ENCODE data around the gene SCGB2B2.
"Not testable (repeated sequence)": the region's sequence is repeated elsewhere in the genome, so short reads cannot be mapped to it uniquely, and the experiment has no call there.

SCGB2B2 gene

DNA sequence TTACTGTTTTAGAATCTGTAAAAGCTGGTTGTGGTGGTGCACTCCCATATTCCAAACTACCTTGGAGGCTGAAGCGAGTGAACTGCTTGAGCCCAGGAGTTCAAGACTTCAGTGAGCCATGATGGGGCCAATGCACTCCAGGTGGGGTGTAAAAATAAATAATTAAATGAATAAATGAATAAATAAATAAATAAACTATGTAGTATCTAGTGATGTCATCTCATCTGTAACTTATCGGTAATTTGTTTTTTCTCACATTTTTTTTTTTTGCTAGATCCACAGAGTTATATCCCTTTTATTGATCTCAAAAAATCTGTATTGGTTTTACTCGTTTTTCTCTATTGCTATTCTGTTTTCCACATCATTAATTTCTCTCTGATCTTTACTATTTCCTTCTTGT is 5.0 kb downstream of the SCGB2B2 start:
- H3K36me3 ChIP-seq (ENCODE audit: control insufficient read depth, insufficient read depth, low read length) = no peaks in the 10 kb centered on the region
- H3K4me3 ChIP-seq (replicated peaks; ENCODE audit: low read depth, low read length) = no peak overlapping the region
- no peaks in the 10 kb centered on the region for H3K27me3 ChIP-seq (replicated peaks; ENCODE audit: control insufficient read depth, insufficient read depth, low read length)
- no peak for DNase-seq (ENCODE audit: extremely low read depth, insufficient read length)
- TF ChIP-seq, protein P1, sequence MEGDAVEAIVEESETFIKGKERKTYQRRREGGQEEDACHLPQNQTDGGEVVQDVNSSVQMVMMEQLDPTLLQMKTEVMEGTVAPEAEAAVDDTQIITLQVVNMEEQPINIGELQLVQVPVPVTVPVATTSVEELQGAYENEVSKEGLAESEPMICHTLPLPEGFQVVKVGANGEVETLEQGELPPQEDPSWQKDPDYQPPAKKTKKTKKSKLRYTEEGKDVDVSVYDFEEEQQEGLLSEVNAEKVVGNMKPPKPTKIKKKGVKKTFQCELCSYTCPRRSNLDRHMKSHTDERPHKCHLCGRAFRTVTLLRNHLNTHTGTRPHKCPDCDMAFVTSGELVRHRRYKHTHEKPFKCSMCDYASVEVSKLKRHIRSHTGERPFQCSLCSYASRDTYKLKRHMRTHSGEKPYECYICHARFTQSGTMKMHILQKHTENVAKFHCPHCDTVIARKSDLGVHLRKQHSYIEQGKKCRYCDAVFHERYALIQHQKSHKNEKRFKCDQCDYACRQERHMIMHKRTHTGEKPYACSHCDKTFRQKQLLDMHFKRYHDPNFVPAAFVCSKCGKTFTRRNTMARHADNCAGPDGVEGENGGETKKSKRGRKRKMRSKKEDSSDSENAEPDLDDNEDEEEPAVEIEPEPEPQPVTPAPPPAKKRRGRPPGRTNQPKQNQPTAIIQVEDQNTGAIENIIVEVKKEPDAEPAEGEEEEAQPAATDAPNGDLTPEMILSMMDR (IDR thresholded peaks at IDR 0.05; ENCODE audit: insufficient read depth, low read length, poor library complexity, severe bottlenecking) = no peak

DNA sequence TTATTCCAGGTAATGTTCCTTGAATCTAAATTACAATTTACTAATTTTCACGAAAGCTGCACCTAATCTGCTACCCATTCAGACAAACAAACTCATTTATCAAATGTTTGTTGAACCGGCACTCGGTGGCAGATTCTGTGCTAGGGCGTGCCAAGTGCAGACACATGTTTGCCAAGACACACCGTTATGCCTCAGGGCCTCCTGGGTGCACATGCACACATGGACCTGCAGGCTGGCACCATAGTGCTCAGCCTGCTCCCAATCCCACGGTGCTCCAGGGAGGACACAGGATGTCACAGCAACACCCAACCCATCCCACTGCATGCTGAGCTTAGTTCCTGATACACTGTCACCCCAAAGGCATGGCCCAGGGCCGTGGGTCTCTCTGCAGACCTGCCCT is 7.7 kb downstream of the SCGB2B2 start:
- H3K27me3 ChIP-seq (replicated peaks; ENCODE audit: control insufficient read depth, insufficient read depth, low read length) = no peaks in the 10 kb centered on the region
- no peak for DNase-seq (ENCODE audit: extremely low read depth, insufficient read length)
- H3K36me3 ChIP-seq (ENCODE audit: control insufficient read depth, insufficient read depth, low read length) = no peaks in the 10 kb centered on the region
- TF ChIP-seq, protein P1 (IDR thresholded peaks at IDR 0.05; ENCODE audit: insufficient read depth, low read length, poor library complexity, severe bottlenecking) = no peak
- no peak overlapping the region for H3K4me3 ChIP-seq (replicated peaks; ENCODE audit: low read depth, low read length)

DNA sequence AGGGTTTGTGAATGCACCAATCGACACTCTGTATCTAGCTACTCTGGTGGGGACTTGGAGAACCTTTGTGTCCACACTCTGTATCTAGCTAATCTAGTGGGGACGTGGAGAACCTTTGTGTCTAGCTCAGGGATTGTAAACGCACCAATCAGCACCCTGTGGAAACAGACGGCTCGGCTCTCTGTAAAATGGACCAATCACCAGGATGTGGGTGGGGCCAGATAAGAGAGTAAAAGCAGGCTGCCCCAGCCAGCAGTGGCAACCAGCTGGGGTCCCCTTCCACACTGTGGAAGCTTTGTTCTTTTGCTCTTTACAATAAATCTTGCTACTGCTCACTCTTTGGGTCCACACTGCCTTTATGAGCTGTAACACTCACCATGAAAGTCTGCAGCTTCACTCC is 8.3 kb downstream of the SCGB2B2 start:
- not testable (repeated sequence) for H3K36me3 ChIP-seq (ENCODE audit: control insufficient read depth, insufficient read depth, low read length); DNase-seq (ENCODE audit: extremely low read depth, insufficient read length); H3K4me3 ChIP-seq (replicated peaks; ENCODE audit: low read depth, low read length); H3K27me3 ChIP-seq (replicated peaks; ENCODE audit: control insufficient read depth, insufficient read depth, low read length)

DNA sequence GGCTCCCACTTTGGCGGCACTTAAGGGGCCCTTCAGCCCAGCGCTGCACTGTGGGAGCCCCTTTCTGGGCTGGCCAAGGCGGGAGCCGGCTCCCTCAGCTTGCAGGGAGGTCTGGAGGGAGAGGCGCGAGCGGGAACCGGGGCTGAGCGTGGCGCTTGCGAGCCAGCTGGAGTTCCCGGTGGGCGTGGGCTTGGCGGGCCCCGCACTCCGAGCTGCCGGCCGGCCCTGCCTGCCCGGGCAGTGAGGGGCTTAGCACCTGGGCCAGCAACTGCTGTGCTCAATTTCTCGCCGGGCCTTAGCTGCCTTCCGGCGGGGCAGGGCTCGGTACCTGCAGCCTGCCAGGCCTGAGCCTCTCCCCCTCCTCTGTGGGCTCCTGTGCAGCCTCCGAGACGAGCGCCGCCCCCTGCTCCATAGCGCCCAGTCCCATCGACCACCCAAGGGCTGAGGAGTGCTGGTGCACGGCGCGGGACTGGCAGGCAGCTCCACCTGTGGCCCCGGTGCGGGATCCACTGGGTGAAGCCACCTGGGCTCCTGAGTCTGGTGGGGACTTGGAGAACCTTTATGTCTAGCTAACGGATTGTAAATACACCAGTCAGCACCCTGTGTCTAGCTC is 8.8 kb downstream of the SCGB2B2 start:
- not testable (repeated sequence) for H3K27me3 ChIP-seq (replicated peaks; ENCODE audit: control insufficient read depth, insufficient read depth, low read length); H3K36me3 ChIP-seq (ENCODE audit: control insufficient read depth, insufficient read depth, low read length); H3K4me3 ChIP-seq (replicated peaks; ENCODE audit: low read depth, low read length); DNase-seq (ENCODE audit: extremely low read depth, insufficient read length)

DNA sequence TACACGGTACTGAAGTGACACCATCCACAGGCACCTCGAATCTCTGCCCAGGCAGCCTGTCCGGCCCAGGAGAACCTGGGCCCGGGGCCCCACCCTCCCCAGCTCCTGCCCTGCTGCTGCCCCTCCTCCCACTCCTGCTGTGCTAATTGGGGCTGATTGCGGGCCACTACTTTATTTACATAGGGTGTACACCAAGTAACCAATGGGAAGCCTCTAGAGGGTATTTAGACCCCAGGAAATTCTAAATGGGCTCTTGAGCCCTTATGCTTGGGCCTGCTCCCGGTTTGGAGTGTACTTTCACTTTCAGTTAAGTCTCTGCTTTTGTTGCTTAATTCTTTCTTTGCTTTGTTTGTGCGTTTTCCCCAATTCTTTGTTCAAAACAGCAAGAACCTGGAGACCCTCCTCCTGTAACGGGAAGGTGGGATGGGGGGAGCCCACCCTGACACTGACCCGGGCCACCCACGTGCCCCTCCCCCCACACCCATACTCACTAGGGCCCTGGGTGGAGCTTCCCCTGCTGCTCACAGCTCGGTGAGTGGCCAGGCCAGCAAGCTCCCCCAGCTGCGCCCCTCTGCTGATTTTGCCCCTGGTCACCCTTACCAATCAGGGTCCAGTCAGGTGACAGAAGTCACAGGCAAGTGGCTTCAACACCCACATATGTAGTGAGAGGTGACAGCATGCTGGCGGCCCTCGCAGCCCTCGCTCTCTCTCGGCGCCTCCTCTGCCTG is 9.4 kb downstream of the SCGB2B2 start:
- H3K36me3 ChIP-seq (ENCODE audit: control insufficient read depth, insufficient read depth, low read length) = no peaks in the 10 kb centered on the region
- no peak overlapping the region for H3K4me3 ChIP-seq (replicated peaks; ENCODE audit: low read depth, low read length)
- H3K27me3 ChIP-seq (replicated peaks; ENCODE audit: control insufficient read depth, insufficient read depth, low read length) = no peaks in the 10 kb centered on the region
- no peak for DNase-seq (ENCODE audit: extremely low read depth, insufficient read length)
- TF ChIP-seq, protein P1 (IDR thresholded peaks at IDR 0.05; ENCODE audit: insufficient read depth, low read length, poor library complexity, severe bottlenecking) = no peak

DNA sequence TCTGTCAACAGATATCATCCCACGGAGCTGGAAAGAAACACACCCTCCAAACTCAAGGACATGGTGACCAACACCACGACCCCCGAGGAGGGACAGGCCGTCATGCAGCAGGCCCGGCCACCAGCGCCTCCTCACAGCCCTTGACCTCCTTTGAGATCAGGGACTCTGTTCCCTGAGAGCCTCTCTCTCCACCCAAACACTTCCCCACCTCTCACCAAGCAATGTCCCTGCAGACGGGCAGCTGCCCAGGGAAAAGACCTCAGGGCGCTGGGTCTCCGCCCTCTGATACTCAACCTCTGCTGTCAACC is 10.0 kb downstream of the SCGB2B2 start:
- no peak overlapping the region for H3K4me3 ChIP-seq (replicated peaks; ENCODE audit: low read depth, low read length)
- DNase-seq (ENCODE audit: extremely low read depth, insufficient read length) = no peak

More for the DNA sequence above, 10.0 kb downstream of the SCGB2B2 start:
- Histone ChIP-seq H3K36me3 (ENCODE audit: control insufficient read depth, insufficient read depth, low read length) (no peaks in the 10 kb centered on the region), H3K27me3 (replicated peaks; ENCODE audit: control insufficient read depth, insufficient read depth, low read length) (no peaks in the 10 kb centered on the region)
- TF ChIP-seq, protein P1 (IDR thresholded peaks at IDR 0.05; ENCODE audit: insufficient read depth, low read length, poor library complexity, severe bottlenecking) = no peak

Measured in GM06990 (cell line).